Measurements from ENCODE around the gene RAVER1.

- TF ChIP-seq ZBTB4 (CRISPR knock-in tag; IDR thresholded peaks at IDR 0.05): no peak
- TF ChIP-seq POLR2AphosphoS5 (IDR thresholded peaks at IDR 0.05; ENCODE audit: low read length): peak; percentile 51; the same call in 1 of the 2 replicates
- TF ChIP-seq, protein P1, sequence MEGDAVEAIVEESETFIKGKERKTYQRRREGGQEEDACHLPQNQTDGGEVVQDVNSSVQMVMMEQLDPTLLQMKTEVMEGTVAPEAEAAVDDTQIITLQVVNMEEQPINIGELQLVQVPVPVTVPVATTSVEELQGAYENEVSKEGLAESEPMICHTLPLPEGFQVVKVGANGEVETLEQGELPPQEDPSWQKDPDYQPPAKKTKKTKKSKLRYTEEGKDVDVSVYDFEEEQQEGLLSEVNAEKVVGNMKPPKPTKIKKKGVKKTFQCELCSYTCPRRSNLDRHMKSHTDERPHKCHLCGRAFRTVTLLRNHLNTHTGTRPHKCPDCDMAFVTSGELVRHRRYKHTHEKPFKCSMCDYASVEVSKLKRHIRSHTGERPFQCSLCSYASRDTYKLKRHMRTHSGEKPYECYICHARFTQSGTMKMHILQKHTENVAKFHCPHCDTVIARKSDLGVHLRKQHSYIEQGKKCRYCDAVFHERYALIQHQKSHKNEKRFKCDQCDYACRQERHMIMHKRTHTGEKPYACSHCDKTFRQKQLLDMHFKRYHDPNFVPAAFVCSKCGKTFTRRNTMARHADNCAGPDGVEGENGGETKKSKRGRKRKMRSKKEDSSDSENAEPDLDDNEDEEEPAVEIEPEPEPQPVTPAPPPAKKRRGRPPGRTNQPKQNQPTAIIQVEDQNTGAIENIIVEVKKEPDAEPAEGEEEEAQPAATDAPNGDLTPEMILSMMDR (IDR thresholded peaks at IDR 0.05 in 2 of 3, conservative IDR thresholded peaks at IDR 0.05 in 1 of 3; ENCODE audit: control insufficient read depth in 2 of 3, extremely low read depth in 1 of 3, insufficient read depth in 1 of 3, low read depth in 3 of 3, low read length in 3 of 3): no peak
- no peak for TF ChIP-seq REST (IDR thresholded peaks at IDR 0.05; ENCODE audit: low read depth, low read length)
- TF ChIP-seq POLR2A (IDR thresholded peaks at IDR 0.05; ENCODE audit: low read depth, low read length): peak; percentile 47; the same call in 1 of the 2 replicates
- no peak for TF ChIP-seq EZH2 (IDR thresholded peaks at IDR 0.05; ENCODE audit: borderline replicate concordance, control insufficient read depth, low read depth, low read length)
- no peak for TF ChIP-seq SMC3 (IDR thresholded peaks at IDR 0.05; ENCODE audit: borderline replicate concordance, low read length)
- TF ChIP-seq PBX3 (IDR thresholded peaks at IDR 0.05; ENCODE audit: insufficient replicate concordance, low read depth, low read length): peak; percentile 19
- TF ChIP-seq, protein P2, sequence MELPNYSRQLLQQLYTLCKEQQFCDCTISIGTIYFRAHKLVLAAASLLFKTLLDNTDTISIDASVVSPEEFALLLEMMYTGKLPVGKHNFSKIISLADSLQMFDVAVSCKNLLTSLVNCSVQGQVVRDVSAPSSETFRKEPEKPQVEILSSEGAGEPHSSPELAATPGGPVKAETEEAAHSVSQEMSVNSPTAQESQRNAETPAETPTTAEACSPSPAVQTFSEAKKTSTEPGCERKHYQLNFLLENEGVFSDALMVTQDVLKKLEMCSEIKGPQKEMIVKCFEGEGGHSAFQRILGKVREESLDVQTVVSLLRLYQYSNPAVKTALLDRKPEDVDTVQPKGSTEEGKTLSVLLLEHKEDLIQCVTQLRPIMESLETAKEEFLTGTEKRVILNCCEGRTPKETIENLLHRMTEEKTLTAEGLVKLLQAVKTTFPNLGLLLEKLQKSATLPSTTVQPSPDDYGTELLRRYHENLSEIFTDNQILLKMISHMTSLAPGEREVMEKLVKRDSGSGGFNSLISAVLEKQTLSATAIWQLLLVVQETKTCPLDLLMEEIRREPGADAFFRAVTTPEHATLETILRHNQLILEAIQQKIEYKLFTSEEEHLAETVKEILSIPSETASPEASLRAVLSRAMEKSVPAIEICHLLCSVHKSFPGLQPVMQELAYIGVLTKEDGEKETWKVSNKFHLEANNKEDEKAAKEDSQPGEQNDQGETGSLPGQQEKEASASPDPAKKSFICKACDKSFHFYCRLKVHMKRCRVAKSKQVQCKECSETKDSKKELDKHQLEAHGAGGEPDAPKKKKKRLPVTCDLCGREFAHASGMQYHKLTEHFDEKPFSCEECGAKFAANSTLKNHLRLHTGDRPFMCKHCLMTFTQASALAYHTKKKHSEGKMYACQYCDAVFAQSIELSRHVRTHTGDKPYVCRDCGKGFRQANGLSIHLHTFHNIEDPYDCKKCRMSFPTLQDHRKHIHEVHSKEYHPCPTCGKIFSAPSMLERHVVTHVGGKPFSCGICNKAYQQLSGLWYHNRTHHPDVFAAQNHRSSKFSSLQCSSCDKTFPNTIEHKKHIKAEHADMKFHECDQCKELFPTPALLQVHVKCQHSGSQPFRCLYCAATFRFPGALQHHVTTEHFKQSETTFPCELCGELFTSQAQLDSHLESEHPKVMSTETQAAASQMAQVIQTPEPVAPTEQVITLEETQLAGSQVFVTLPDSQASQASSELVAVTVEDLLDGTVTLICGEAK (IDR thresholded peaks at IDR 0.05; ENCODE audit: borderline replicate concordance): no peak
- TF ChIP-seq YY1 (IDR thresholded peaks at IDR 0.05; ENCODE audit: low read depth, low read length): no peak
- no peak for TF ChIP-seq TBL1XR1 (IDR thresholded peaks at IDR 0.05; ENCODE audit: low read depth, low read length)
- no peak for TF ChIP-seq CBX5 (IDR thresholded peaks at IDR 0.05; ENCODE audit: low read depth)
- TF ChIP-seq CREB1 (IDR thresholded peaks at IDR 0.05; ENCODE audit: low read depth): no peak
Measured at GRCh38 chr19:10285393-10285792, 47.9 kb downstream of the RAVER1 start.

Data from GM12878 (cell line).